Caco-2 (cell line): Measurements from ENCODE around the gene MPC1. TPM values are rescaled to one million over a fixed set of nuclear protein-coding genes. Genes with fewer than 3 reads are reported as not detected.

Experiments used
- BruUV-seq: library from RNA; stranded (reverse); fragments of 400-500 nt; replicated peaks from 2 replicates; lab custom pipeline; 2021; lab: Mats Ljungman, UMichigan
- CTCF ChIA-PET: fragments of 300-600 bp; sonication (Branson Sonifier 250); formaldehyde crosslinking; loops from one replicate; lab custom pipeline; 2022; ENCODE audit warnings: antibody characterized with exemption; lab: Charles Lee
- POLR2A ChIA-PET: fragments of 300-600 bp; sonication (Branson Sonifier 250); formaldehyde crosslinking; loops from one replicate; lab custom pipeline; 2022; ENCODE audit warnings: antibody characterized with exemption; lab: Charles Lee
- DNase-seq, 2 experiments: peaks; one replicate each; pipeline versions ENCODE4 v3.0.0 to v3.0.0-alpha.2; 2020 to 2022
- H3K27me3 ChIP-seq: replicated peaks from 2 replicates; pipeline ENCODE4 v1.6.0; 2011; ENCODE audit warnings: low read length; ENCODE audit not compliant: control insufficient read depth, insufficient read depth
- H3K36me3 ChIP-seq: 2 replicates; pipeline ENCODE4 v1.5.1; 2011; ENCODE audit warnings: low read length; ENCODE audit not compliant: control insufficient read depth, insufficient read depth
- H3K4me1 ChIP-seq: fragments of 250-450 bp; sonication (Bioruptor Pico); 2 replicates; pipeline ENCODE4 v1.5.1; 2020; ENCODE audit warnings: mild to moderate bottlenecking
- H3K4me3 ChIP-seq: 2 replicates; pipeline ENCODE4 v1.5.1; 2011; ENCODE audit warnings: low read depth, mild to moderate bottlenecking, control low read depth, low read length
- H3K9me3 ChIP-seq: fragments of 250-450 bp; sonication (Bioruptor Pico); 2 replicates; pipeline ENCODE4 v1.5.1; 2020; ENCODE audit warnings: mild to moderate bottlenecking, moderate library complexity
- H3K27ac Mint-ChIP-seq: one replicate; pipeline ENCODE4 v1.8.0; 2022; ENCODE audit warnings: mixed read lengths; ENCODE audit not compliant: unreplicated experiment
- H3K27me3 Mint-ChIP-seq: one replicate; pipeline ENCODE4 v1.8.0; 2022; ENCODE audit warnings: mixed read lengths; ENCODE audit not compliant: insufficient read depth, unreplicated experiment
- H3K36me3 Mint-ChIP-seq: one replicate; pipeline ENCODE4 v1.8.0; 2022; ENCODE audit warnings: mild to moderate bottlenecking, mixed read lengths; ENCODE audit not compliant: insufficient read depth, unreplicated experiment
- H3K4me1 Mint-ChIP-seq: one replicate; pipeline ENCODE4 v1.8.0; 2022; ENCODE audit warnings: low read depth, mixed read lengths; ENCODE audit not compliant: unreplicated experiment
- H3K4me3 Mint-ChIP-seq: one replicate; pipeline ENCODE4 v1.8.0; 2022; ENCODE audit warnings: mild to moderate bottlenecking, moderate library complexity, mixed read lengths; ENCODE audit not compliant: unreplicated experiment
- H3K9me3 Mint-ChIP-seq: one replicate; pipeline ENCODE4 v1.8.0; 2022; ENCODE audit warnings: mixed read lengths; ENCODE audit not compliant: unreplicated experiment
- CTCF ChIP-seq, 2 experiments: fragments of 200-600 bp in 1 of 2; IDR thresholded peaks; 1 replicate in 1 of 2; 2 replicates in 1 of 2; pipeline versions ENCODE4 v1.5.1 to v1.8.0; 2011 to 2022; ENCODE audit warnings: antibody characterized with exemption in 1 of 2, control low read depth in 1 of 2, inconsistent platforms in 1 of 2, low read depth in 1 of 2, low read length in 1 of 2, mild to moderate bottlenecking in 1 of 2, moderate library complexity in 1 of 2; ENCODE audit not compliant: insufficient read depth in 1 of 2, severe bottlenecking in 1 of 2, unreplicated experiment in 1 of 2
- intact Hi-C: fragments of 100-400 bp; cut with micrococcal nuclease; formaldehyde crosslinking; loops from one replicate; pipeline ENCODE4 v1.10.0; 2022; ENCODE audit not compliant: unreplicated experiment
- total RNA-seq: library from RNA; stranded (reverse); gene quantifications from 2 replicates; pipeline ENCODE4 v1.2.3, GENCODE V29; 2022

MPC1 gene
- total RNA-seq, 1 experiment from 2014 or later: 19.7 TPM

DNA sequence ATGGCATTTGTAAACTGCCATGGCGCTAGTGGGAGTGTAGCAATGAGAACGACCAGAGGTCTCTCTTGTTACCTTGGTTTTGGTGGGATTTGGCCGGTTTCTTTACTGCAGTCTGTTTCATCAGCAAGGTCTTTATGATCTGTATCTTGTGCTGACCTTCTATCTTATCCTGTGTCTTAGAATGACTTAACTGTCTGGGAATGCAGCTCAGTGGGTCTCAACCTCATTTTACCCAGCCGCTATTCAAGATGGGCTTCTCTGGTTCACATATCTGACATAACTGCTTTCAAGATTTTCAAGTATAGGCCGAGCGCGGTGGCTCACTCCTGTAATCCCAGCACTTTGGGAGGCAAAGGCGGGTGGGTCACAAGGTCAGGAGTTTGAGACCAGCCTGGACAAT, 38.5 kb downstream of the MPC1 start:
- Mint-ChIP-seq H3K27me3 (no peaks in the 10 kb centered on the region), H3K4me3 (no peak overlapping the region), H3K27ac (no peak overlapping the region), H3K4me1 (peaks cover 6% of the 10 kb centered on the region), H3K9me3 (peaks cover 8% of the 10 kb centered on the region), H3K36me3 (no peaks in the 10 kb centered on the region)
- peaks cover 17% of the 10 kb centered on the region for H3K4me1 ChIP-seq
- ChIA-PET CTCF (interaction anchor here (0.6 kb wide), 1 partner anchor 56 kb away, joined by 4 read pairs; no protein-coding TSS in a partner anchor), POLR2A (no interaction called here)
- peak in 1 of 2 experiments; percentile 22 for DNase-seq
- BruUV-seq: no TSS peak
- TF ChIP-seq CTCF (IDR thresholded peaks at IDR 0.05; ENCODE audit: insufficient read depth in 1 of 2, low read depth in 1 of 2, low read length in 1 of 2, severe bottlenecking in 1 of 2, unreplicated experiment in 1 of 2): no peak
- H3K27me3 ChIP-seq: no peaks in the 10 kb centered on the region
- H3K4me3 ChIP-seq: no peak overlapping the region
- H3K9me3 ChIP-seq: no peaks in the 10 kb centered on the region
- no peaks in the 10 kb centered on the region for H3K36me3 ChIP-seq
- intact Hi-C loops: no loop called here

DNA sequence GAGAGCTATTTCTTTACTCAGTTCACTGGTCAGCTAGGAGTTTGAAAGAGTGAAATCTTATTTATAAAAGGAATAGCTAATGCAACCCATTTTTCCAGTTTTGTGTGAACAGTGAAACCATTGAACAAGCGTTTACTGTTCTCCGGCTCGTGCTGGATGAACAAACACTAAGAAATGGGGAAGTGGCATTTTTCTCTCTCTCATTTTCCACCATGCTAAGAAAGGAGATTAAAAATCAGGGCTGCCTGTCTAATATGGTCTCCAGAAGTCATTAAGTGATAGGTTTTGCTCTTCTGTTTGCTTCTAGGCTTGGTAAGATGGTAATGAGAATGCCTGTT, 39.6 kb downstream of the MPC1 start:
- Mint-ChIP-seq H3K36me3 (no peaks in the 10 kb centered on the region), H3K27me3 (no peaks in the 10 kb centered on the region), H3K4me1 (peaks cover 6% of the 10 kb centered on the region), H3K4me3 (peak overlapping the region; percentile 88), H3K27ac (no peak overlapping the region), H3K9me3 (peaks cover 8% of the 10 kb centered on the region)
- DNase-seq: no peak
- Histone ChIP-seq H3K36me3 (no peaks in the 10 kb centered on the region; the same call in 1 of the 2 replicates), H3K4me1 (peaks cover 17% of the 10 kb centered on the region), H3K27me3 (no peaks in the 10 kb centered on the region), H3K4me3 (peak overlapping the region; percentile 99), H3K9me3 (no peaks in the 10 kb centered on the region)
- no peak for TF ChIP-seq CTCF (IDR thresholded peaks at IDR 0.05; ENCODE audit: insufficient read depth in 1 of 2, low read depth in 1 of 2, low read length in 1 of 2, severe bottlenecking in 1 of 2, unreplicated experiment in 1 of 2)
- intact Hi-C loops: loop anchor here (1.0 to 2.0 kb wide), 2 partner anchors 8 to 34 kb away; partner anchors contain the start of gene PRR18
- no TSS peak for BruUV-seq
- ChIA-PET POLR2A (no interaction called here), CTCF (interaction anchor here (1.2 kb wide), 1 partner anchor 38 kb away, joined by 3 read pairs; no protein-coding TSS in a partner anchor)

DNA sequence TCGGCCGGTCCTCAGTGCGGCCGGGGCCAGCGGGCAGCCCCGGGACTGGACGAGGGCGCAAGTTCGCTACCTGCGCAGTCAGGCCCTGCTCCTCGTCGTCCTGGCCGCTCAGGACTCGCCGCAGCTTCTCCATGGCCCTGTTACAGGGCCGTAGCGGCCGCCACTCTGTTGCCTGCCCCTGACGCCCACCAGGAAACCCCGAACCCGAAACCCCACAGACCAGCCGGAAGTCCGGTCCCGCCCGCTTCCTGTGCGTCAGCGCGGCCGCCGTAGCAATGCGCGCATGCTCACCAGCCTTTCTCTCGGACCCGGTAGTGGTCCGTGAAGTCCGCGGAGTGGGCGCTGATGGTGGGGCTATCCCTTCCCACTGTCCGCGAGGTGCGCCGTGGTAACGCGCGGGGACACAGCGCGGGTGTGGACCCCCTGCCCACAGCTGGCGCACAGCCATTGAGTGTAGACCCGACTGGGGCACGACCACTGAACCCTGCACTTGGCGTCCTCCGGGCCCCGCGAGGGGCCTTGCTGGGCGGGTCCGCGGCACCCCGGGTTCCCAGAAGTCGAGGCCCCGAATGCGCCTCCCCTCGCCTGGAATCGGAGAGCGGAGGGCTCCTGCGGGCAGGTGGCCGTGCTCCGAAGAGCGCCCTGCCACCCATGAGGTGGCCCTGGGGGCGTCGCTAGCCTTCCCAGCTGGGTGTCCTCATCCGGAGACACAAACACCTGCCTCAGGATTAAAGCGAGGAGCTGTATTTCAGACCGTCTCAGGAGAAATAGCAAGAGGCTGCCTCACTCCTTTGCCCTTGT, 40.2 kb downstream of the MPC1 start, which contains the start of gene SFT2D1:
Gene SFT2D1 (minus strand): TSS at position 197 of the 801 bp plus-strand sequence. CDS start 64 bp downstream, at position 133.
- no TSS peak for BruUV-seq
- Histone ChIP-seq H3K4me3 (peak within 1 kb of the TSS; percentile 99), H3K9me3 (no peaks in the 10 kb centered on the region), H3K4me1 (peaks cover 17% of the 10 kb centered on the region), H3K27me3 (no peaks in the 10 kb centered on the region), H3K36me3 (no peaks in the 10 kb centered on the region; the same call in 1 of the 2 replicates)
- no peaks in the 10 kb centered on the region for H3K36me3 Mint-ChIP-seq
- peaks cover 6% of the 10 kb centered on the region for H3K4me1 Mint-ChIP-seq
- peak; percentile 76 to 82 for DNase-seq
- H3K27me3 Mint-ChIP-seq: no peaks in the 10 kb centered on the region
- POLR2A ChIA-PET: no interaction called here
- peaks cover 6% of the 10 kb centered on the region for H3K9me3 Mint-ChIP-seq
- peak in 1 of 2 experiments; percentile 3 for TF ChIP-seq CTCF (IDR thresholded peaks at IDR 0.05; ENCODE audit: insufficient read depth in 1 of 2, low read depth in 1 of 2, low read length in 1 of 2, severe bottlenecking in 1 of 2, unreplicated experiment in 1 of 2)
- CTCF ChIA-PET: interaction anchor here (1.2 kb wide), 1 partner anchor 39 kb away, joined by 3 read pairs; no protein-coding TSS in a partner anchor
- H3K4me3 Mint-ChIP-seq: peak within 1 kb of the TSS; percentile 88
- peak within 1 kb of the TSS; percentile 83 for H3K27ac Mint-ChIP-seq
- intact Hi-C loops: loop anchor here (1.0 to 2.0 kb wide), 3 partner anchors 9 to 39 kb away; partner anchors contain the start of gene PRR18
